ENCODE data around the gene EMID1.

GRCh38 chr22:29187831-29188230 is 17.9 kb upstream of the EMID1 start:
- TF ChIP-seq FOXM1 (IDR thresholded peaks at IDR 0.05; ENCODE audit: borderline replicate concordance, low read depth) (no peak), TAF1 (IDR thresholded peaks at IDR 0.05; ENCODE audit: low read depth) (no peak), NFIC (IDR thresholded peaks at IDR 0.05) (no peak), EP300 (IDR thresholded peaks at IDR 0.05; ENCODE audit: borderline replicate concordance) (no peak), RAD21 (IDR thresholded peaks at IDR 0.05; ENCODE audit: low read depth) (no peak), CREB1 (IDR thresholded peaks at IDR 0.05; ENCODE audit: low read depth) (no peak), EGR1 (IDR thresholded peaks at IDR 0.05) (no peak)

Measured in Ishikawa (cell line).